Body of pancreas (tissue), 4 donors: ENCODE results near the gene RPH3AL. TPM values are rescaled to one million over a fixed set of nuclear protein-coding genes. Genes with fewer than 3 reads are reported as not detected.

Experiments used
- ATAC-seq: fragments of 150-250 bp; one replicate; pipeline ENCODE4 v1.9.1; 2016
- DNase-seq, 4 donors: peaks; one replicate each; pipeline ENCODE4 v3.0.0-alpha.2; 2019
- H3K27ac ChIP-seq, 4 donors: fragments of 200-600 bp; sonication (generic); 1 replicate in 3 of 4; 2 replicates in 1 of 4; pipeline versions ENCODE4 v1.5.1 to v1.6.1; 2016 to 2019; ENCODE audit warnings: mild to moderate bottlenecking in 1 of 4, mixed read lengths in 1 of 4, moderate library complexity in 1 of 4
- H3K27me3 ChIP-seq, 2 donors: fragments of 200-600 bp; sonication (generic); one replicate each; pipeline ENCODE4 v1.6.0; 2016; ENCODE audit warnings: mild to moderate bottlenecking in 1 of 2
- H3K36me3 ChIP-seq, 2 donors: fragments of 200-600 bp; sonication (generic); replicated peaks in 1 of 2; 2 replicates each; pipeline ENCODE4 v1.5.1; 2016; ENCODE audit warnings: low read depth in 2 of 2; ENCODE audit not compliant: insufficient read depth in 1 of 2
- H3K4me1 ChIP-seq: fragments of 200-600 bp; sonication (generic); one replicate; pipeline ENCODE4 v1.6.0; 2016
- H3K4me3 ChIP-seq, 2 donors: fragments of 200-600 bp; sonication (generic); 1 replicate in 1 of 2; 2 replicates in 1 of 2; pipeline ENCODE4 v1.5.1; 2016 to 2019
- H3K9me3 ChIP-seq, 3 donors: fragments of 200-600 bp; sonication (generic); 1 replicate in 2 of 3; 2 replicates in 1 of 3; pipeline ENCODE4 v1.5.1; 2016
- POLR2A ChIP-seq, 3 donors: fragments of 450-650 bp; IDR thresholded peaks; one replicate each; pipeline ENCODE4 v1.6.1; 2016; ENCODE audit warnings: antibody characterized with exemption in 3 of 3, mild to moderate bottlenecking in 2 of 3
- whole genome bisulfite sequencing, 2 donors: methylation state at CpG; one replicate each; pipeline ENCODE4 v1.1.5; 2017; 5-methylcytosine and 5-hydroxymethylcytosine counted together
- intact Hi-C: fragments of 100-400 bp; cut with DNase I; formaldehyde crosslinking; loops from one replicate; pipeline ENCODE4 v1.15.1; 2023
- total RNA-seq, 2 donors: library from RNA; depleted of rRNA; stranded (reverse); fragments of >200 nt; gene quantifications; one replicate each; pipeline ENCODE4 v1.1.0, GENCODE V29; 2016
- TF ChIP-seq, protein P1 (sequence below), 7 experiments: fragments of 450-650 bp in 4 of 7; fragments of 200-600 bp in 3 of 7; sonication (generic) in 3 of 7; IDR thresholded peaks; one replicate each; pipeline ENCODE4 v1.5.1; 2016 to 2019; ENCODE audit warnings: antibody characterized with exemption in 7 of 7

Gene RPH3AL
- total RNA-seq, 2 donors from 2014 or later: 77.1 to 89.5 TPM

DNA sequence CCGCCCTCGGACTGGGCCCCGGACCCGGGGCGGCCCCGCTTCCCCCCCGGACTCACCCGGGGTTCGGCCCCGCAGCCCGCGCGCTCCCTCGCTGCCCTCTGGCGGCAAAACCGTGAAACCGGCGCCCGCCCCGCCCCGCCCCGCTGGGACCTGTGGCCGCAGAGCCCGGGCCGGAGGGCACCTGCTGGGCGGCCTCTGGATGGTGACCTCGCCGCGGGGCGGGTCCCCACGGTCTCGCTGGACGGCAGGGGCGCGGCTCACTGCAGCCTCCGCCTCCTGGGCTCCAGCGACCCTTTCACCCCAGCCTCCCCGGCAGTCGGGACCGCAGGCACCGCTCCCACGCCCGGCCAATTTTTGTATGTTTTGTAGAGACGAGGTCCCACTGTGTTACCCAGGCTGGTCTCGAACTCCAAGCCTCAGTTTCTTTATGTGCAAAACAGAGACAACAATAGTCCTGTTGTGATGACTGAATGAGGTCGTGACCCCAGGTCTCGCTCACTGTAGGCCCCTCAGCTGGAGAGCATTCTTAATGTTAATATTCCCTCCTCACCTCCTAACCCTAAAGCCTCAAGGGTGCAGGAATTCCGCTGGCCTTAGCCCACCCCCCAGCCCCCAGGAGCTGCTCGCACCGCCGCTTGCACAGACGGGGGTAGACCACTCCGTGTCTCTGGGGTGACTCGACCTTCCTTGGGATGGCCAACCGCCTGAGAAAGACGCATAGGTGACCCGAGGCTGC, 33.7 kb upstream of the RPH3AL start:
- TF ChIP-seq POLR2A (IDR thresholded peaks at IDR 0.05): no peak
- TF ChIP-seq, protein P1, sequence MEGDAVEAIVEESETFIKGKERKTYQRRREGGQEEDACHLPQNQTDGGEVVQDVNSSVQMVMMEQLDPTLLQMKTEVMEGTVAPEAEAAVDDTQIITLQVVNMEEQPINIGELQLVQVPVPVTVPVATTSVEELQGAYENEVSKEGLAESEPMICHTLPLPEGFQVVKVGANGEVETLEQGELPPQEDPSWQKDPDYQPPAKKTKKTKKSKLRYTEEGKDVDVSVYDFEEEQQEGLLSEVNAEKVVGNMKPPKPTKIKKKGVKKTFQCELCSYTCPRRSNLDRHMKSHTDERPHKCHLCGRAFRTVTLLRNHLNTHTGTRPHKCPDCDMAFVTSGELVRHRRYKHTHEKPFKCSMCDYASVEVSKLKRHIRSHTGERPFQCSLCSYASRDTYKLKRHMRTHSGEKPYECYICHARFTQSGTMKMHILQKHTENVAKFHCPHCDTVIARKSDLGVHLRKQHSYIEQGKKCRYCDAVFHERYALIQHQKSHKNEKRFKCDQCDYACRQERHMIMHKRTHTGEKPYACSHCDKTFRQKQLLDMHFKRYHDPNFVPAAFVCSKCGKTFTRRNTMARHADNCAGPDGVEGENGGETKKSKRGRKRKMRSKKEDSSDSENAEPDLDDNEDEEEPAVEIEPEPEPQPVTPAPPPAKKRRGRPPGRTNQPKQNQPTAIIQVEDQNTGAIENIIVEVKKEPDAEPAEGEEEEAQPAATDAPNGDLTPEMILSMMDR (IDR thresholded peaks at IDR 0.05): peak; percentile 26 to 90 (median 85)
- ATAC-seq (peak; percentile 91), DNase-seq (peak; percentile 72 to 82 (median 79))
- H3K36me3 ChIP-seq: no peaks in the 10 kb centered on the region
- H3K27me3 ChIP-seq: no peaks in the 10 kb centered on the region
- 21% methylated on average over 15 to 47 of the region's 57 CpGs for WGBS, 2 donors
- no peak overlapping the region for H3K4me3 ChIP-seq
- intact Hi-C loops: loop anchor here (5.0 kb wide), 1 partner anchor 239 kb away; no protein-coding TSS in a partner anchor
- no peaks in the 10 kb centered on the region for H3K9me3 ChIP-seq
- peaks cover 12% of the 10 kb centered on the region for H3K4me1 ChIP-seq
- peak overlapping the region; percentile 30 to 69 (median 66) for H3K27ac ChIP-seq

DNA sequence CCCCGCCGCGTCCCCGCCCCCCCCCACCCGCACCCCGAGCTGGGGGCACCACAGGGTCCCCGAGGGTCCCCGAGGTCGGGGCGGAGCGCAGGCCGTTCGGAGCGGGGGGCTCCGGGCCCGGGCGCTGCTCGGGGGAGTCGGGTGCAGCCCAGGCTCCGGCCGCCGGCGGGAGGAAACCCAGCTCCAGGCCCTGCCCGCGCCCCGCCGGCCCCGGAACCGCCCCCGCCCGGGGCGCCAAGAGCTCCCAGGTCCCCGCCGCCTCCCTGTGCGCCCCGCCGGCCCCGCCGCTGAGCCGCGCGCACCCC, 33.2 kb upstream of the RPH3AL start:
- Histone ChIP-seq H3K9me3 (no peaks in the 10 kb centered on the region), H3K4me1 (peaks cover 12% of the 10 kb centered on the region), H3K27ac (peak overlapping the region; percentile 30 to 69 (median 66)), H3K27me3 (no peaks in the 10 kb centered on the region), H3K4me3 (peak overlapping the region in 1 of 2 donors; percentile 16), H3K36me3 (no peaks in the 10 kb centered on the region)
- TF ChIP-seq, protein P1 (IDR thresholded peaks at IDR 0.05): no peak
- no peak for TF ChIP-seq POLR2A (IDR thresholded peaks at IDR 0.05)
- peak; percentile 67 for ATAC-seq
- DNase-seq: no peak
- intact Hi-C loops: loop anchor here (5.0 kb wide), 1 partner anchor 238 kb away; no protein-coding TSS in a partner anchor
- WGBS, 2 donors: 0% methylated on average over 10 of the region's 42 CpGs; no CpG with 5 or more reads in 1 of the 2 donors

DNA sequence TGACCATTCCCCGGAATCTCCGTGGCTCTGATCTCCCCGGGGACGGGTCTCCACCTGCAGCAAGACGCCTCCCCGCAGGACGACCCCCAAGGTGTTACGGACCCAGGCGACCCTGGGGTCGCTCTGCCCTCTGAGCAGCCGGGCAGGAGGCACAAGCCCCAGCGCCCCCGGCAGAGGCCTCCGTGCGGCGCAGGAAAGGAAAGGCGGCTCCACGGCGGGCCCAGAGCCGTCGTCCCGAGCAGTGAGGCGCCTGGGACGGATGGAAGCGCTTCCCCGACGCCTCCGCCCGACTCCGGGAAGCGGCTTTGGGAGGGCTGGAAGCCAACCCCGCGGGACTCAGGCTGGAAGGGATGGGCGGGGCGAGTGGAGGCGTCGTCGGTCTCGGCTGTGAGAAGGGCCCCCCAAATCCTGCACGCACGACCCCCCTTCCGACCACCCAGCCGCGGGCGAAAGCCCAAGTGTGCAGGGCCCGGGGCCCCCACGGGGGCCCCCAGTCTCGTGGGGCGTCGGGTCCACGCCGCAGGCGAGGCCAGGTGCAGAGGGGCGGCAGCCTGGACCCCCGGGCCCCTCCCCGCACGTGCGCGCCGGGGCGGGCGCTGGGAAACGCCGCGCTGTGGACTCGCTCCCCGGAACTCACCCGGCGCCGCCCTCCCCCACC, 32.7 kb upstream of the RPH3AL start:
- DNase-seq: peak; percentile 38 to 55 (median 44)
- 3 to 9% methylated on average over 17 to 57 of the region's 70 CpGs for WGBS, 2 donors
- TF ChIP-seq, protein P1 (IDR thresholded peaks at IDR 0.05): no peak
- TF ChIP-seq POLR2A (IDR thresholded peaks at IDR 0.05): no peak
- Histone ChIP-seq H3K4me3 (peak overlapping the region in 1 of 2 donors; percentile 16), H3K27me3 (no peaks in the 10 kb centered on the region), H3K27ac (peak overlapping the region; percentile 30 to 69 (median 66)), H3K4me1 (peaks cover 12% of the 10 kb centered on the region), H3K36me3 (no peaks in the 10 kb centered on the region), H3K9me3 (no peaks in the 10 kb centered on the region)
- intact Hi-C loops: loop anchor here (5.0 kb wide), 1 partner anchor 238 kb away; no protein-coding TSS in a partner anchor
- peak; percentile 51 for ATAC-seq

DNA sequence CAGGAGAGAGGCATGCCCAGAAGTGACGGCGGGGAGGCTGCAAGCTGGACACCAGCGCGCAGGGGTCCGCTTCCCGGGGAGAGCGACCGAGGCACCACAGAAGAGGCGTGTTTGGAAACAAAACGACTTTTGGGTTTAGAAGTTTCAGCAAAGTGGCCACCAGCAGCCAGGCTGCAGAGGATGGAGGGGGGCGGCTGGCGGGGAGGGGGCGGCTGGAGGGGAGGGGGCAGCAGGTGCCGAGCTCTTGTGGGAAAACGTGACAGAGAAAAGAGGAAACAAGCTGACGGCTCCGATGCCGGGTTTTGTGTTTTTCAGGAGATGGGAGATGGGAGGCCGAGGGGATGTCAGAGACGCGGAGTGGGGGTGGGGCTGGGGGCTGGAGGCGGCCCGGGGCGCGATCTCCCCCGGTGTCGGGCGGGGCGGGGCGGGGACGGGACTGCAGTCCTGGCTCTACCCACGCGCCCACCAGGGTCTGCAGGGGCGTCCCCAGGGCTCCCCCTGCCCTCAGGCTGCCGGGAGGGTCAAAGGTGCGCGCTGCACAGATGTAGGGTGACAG, 32.1 kb upstream of the RPH3AL start:
- H3K36me3 ChIP-seq: no peaks in the 10 kb centered on the region
- peak overlapping the region in 3 of 4 donors; percentile 30 to 69 (median 66) for H3K27ac ChIP-seq
- ATAC-seq: no peak
- intact Hi-C loops: loop anchor here (5.0 kb wide), 2 partner anchors 67 to 237 kb away; no protein-coding TSS in a partner anchor
- H3K4me1 ChIP-seq: peaks cover 16% of the 10 kb centered on the region
- H3K9me3 ChIP-seq: no peaks in the 10 kb centered on the region
- WGBS, 2 donors: 64 to 84% methylated on average over 23 to 30 of the region's 37 CpGs
- no peak overlapping the region for H3K4me3 ChIP-seq
- H3K27me3 ChIP-seq: no peaks in the 10 kb centered on the region
- TF ChIP-seq POLR2A (IDR thresholded peaks at IDR 0.05): no peak
- TF ChIP-seq, protein P1 (IDR thresholded peaks at IDR 0.05): no peak
- DNase-seq: no peak
